Measurements from ENCODE around the gene SMAD2.

SMAD2 gene

DNA sequence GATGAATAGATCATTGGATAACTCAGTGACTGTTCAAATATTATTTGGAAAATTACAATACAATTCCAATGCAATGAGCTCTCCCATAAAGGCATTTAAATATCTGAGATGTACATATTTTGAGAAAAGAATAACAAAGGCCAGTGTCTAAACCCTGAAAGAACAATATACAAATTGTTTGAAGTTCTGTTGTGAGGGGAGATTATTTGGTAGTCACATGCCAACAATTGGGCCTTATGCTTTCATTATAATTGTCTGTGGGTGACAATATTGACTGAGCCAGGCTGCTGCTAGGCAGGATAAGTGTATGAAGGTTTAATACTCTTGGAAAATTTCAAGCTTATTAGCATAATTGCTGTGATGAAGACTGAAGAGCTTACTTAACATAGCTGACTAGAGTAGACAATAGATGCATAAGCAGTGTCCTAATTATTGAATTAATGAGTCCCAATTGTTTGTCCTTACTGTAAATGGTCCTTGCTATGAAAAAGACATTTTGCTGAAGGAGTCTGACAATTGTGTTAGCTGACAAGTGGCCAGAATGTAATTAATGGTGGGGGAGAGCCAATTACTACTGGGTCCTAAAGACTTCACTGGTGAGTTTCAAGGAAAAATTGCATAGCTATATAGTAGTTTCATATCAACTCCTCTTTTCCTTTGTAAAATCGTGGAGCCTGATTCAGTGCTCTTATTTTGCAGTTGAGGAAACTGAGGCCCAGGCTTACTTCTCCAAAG lies 5.0 kb upstream of the SMAD2 start:
- Histone ChIP-seq H3K4me1 (no peaks in the 10 kb centered on the region), H3K9me3 (ENCODE audit: control insufficient read depth, low read length) (no peaks in the 10 kb centered on the region), H2AFZ (no peak overlapping the region), H3K79me2 (no peaks in the 10 kb centered on the region), H3K36me3 (ENCODE audit: control insufficient read depth, insufficient read depth, low read length) (no peaks in the 10 kb centered on the region), H3K27me3 (ENCODE audit: control insufficient read depth, insufficient read depth, low read length) (no peaks in the 10 kb centered on the region), H3K4me3 (ENCODE audit: low read depth, low read length) (no peak overlapping the region), H3K9ac (no peak overlapping the region), H3K4me2 (ENCODE audit: low read length) (no peak overlapping the region), H3K27ac (no peak overlapping the region)
- TF ChIP-seq, protein P1, sequence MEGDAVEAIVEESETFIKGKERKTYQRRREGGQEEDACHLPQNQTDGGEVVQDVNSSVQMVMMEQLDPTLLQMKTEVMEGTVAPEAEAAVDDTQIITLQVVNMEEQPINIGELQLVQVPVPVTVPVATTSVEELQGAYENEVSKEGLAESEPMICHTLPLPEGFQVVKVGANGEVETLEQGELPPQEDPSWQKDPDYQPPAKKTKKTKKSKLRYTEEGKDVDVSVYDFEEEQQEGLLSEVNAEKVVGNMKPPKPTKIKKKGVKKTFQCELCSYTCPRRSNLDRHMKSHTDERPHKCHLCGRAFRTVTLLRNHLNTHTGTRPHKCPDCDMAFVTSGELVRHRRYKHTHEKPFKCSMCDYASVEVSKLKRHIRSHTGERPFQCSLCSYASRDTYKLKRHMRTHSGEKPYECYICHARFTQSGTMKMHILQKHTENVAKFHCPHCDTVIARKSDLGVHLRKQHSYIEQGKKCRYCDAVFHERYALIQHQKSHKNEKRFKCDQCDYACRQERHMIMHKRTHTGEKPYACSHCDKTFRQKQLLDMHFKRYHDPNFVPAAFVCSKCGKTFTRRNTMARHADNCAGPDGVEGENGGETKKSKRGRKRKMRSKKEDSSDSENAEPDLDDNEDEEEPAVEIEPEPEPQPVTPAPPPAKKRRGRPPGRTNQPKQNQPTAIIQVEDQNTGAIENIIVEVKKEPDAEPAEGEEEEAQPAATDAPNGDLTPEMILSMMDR (IDR thresholded peaks at IDR 0.05), result no peak

DNA sequence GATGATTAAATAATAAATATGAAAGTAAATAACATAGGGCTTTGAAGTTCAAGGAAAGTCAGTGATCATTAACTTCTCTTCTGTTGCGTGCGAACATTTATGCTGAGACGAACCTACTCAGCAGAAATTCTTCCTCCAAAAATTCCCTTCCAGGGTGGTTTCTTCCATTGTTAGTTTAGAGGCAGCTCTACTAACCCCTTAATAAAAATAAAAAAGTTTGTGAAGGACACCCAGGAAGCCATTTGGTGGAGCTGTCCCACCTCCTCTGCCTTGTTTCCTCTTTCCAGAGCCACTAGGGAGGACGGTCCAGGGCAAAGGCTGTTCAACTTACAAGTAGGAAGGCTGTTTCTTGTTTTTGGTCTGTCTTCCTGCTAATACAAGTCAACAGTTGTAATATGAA lies 2.1 kb upstream of the SMAD2 start:
- H3K79me2 ChIP-seq, result peaks cover 7% of the 10 kb centered on the region
- H3K4me2 ChIP-seq (ENCODE audit: low read length), result no peak overlapping the region
- H3K27me3 ChIP-seq (ENCODE audit: control insufficient read depth, insufficient read depth, low read length), result no peaks in the 10 kb centered on the region
- H3K4me1 ChIP-seq, result no peaks in the 10 kb centered on the region
- H3K9ac ChIP-seq, result no peak overlapping the region
- H3K9me3 ChIP-seq (ENCODE audit: control insufficient read depth, low read length), result no peaks in the 10 kb centered on the region
- H3K4me3 ChIP-seq (ENCODE audit: low read depth, low read length), result no peak overlapping the region
- H3K36me3 ChIP-seq (ENCODE audit: control insufficient read depth, insufficient read depth, low read length), result no peaks in the 10 kb centered on the region
- H2AFZ ChIP-seq, result no peak overlapping the region
- H3K27ac ChIP-seq, result no peak overlapping the region
- TF ChIP-seq, protein P1 (IDR thresholded peaks at IDR 0.05), result no peak

DNA sequence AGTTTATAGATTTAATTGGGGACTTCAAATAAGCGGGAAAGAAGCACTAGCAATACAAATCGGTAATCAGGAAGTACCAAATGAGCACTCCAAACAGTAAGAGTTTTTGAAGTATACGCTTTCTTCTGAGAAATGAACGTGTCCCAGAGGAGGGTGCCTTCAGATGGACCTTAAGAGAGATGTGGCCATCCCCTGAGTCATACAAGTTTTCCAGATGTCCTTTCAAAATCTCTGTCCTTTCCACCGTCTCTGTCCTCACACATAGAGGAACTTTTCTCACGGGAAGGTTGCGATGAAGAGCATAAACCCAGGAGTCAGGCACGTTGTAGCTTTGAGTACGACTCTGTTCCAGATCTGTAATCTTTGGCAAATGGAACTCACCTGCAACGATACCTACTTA lies 1.7 kb upstream of the SMAD2 start:
- Histone ChIP-seq H3K9ac (no peak overlapping the region), H2AFZ (peak overlapping the region; percentile 98), H3K27ac (no peak overlapping the region), H3K4me3 (ENCODE audit: low read depth, low read length) (no peak overlapping the region), H3K36me3 (ENCODE audit: control insufficient read depth, insufficient read depth, low read length) (no peaks in the 10 kb centered on the region), H3K79me2 (peaks cover 11% of the 10 kb centered on the region), H3K9me3 (ENCODE audit: control insufficient read depth, low read length) (no peaks in the 10 kb centered on the region), H3K27me3 (ENCODE audit: control insufficient read depth, insufficient read depth, low read length) (no peaks in the 10 kb centered on the region), H3K4me2 (ENCODE audit: low read length) (no peak overlapping the region), H3K4me1 (no peaks in the 10 kb centered on the region)
- TF ChIP-seq, protein P1 (IDR thresholded peaks at IDR 0.05), result no peak

DNA sequence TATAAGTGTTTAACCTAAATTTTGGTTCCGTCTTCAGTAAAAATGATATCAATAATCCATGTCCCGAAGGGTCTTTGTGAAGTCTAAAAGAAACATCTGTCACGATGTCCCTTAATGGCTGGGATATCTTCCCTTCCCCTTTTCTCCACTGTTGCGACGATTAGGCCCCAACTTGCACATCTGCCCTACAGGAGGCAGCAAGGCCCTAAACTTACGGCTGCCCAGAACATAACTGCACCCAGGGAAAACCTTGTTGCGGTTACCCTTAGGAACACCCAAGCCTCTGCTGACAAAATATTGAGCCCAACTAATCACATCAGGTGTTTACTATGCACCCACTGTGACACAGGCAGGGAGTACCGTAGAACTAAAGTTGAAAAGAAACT lies 1.3 kb upstream of the SMAD2 start:
- H3K4me1 ChIP-seq, result no peaks in the 10 kb centered on the region
- no peak overlapping the region for H3K9ac ChIP-seq
- TF ChIP-seq, protein P1 (IDR thresholded peaks at IDR 0.05), result no peak
- no peaks in the 10 kb centered on the region for H3K27me3 ChIP-seq (ENCODE audit: control insufficient read depth, insufficient read depth, low read length)
- peak overlapping the region; percentile 98 for H2AFZ ChIP-seq
- peak overlapping the region; percentile 85 for H3K4me3 ChIP-seq (ENCODE audit: low read depth, low read length)
- no peaks in the 10 kb centered on the region for H3K36me3 ChIP-seq (ENCODE audit: control insufficient read depth, insufficient read depth, low read length)
- no peaks in the 10 kb centered on the region for H3K9me3 ChIP-seq (ENCODE audit: control insufficient read depth, low read length)
- H3K4me2 ChIP-seq (ENCODE audit: low read length), result peak overlapping the region; percentile 87
- peaks cover 16% of the 10 kb centered on the region for H3K79me2 ChIP-seq
- H3K27ac ChIP-seq, result peak overlapping the region; percentile 82
